GM23338 (cell line): ENCODE data around the gene DCAF5. TPM values are rescaled to one million over a fixed set of nuclear protein-coding genes. Genes with fewer than 3 reads are reported as not detected.
"Not testable (repeated sequence)": the region's sequence is repeated elsewhere in the genome, so short reads cannot be mapped to it uniquely, and the experiment has no call there.

Experiments
- ATAC-seq: fragments of 200-7000 bp; cut with Tn5 transposase; 3 replicates; pipeline ENCODE4 v1.9.1; 2020
- DNase-seq: peaks from one replicate; pipeline ENCODE4 v3.0.0-alpha.2; 2015; ENCODE audit warnings: low spot score
- H2AFZ ChIP-seq: fragments of 200-600 bp; sonication (generic); 2 replicates; pipeline ENCODE4 v1.8.0; 2016; ENCODE audit warnings: antibody characterized with exemption, mild to moderate bottlenecking, moderate library complexity
- H3F3A ChIP-seq: fragments of 200-600 bp; sonication (generic); replicated peaks from 2 replicates; pipeline ENCODE4 v1.8.0; 2017; ENCODE audit warnings: antibody characterized with exemption, mixed run types, low read depth
- H3K27ac ChIP-seq: fragments of 200-600 bp; sonication (generic); 2 replicates; pipeline ENCODE4 v1.6.1; 2016; ENCODE audit warnings: low read depth
- H3K27me3 ChIP-seq: fragments of 200-600 bp; sonication (generic); 2 replicates; pipeline ENCODE4 v1.8.0; 2016; ENCODE audit warnings: mild to moderate bottlenecking, mixed run types, moderate library complexity; ENCODE audit not compliant: insufficient read depth
- H3K36me3 ChIP-seq: fragments of 200-600 bp; sonication (generic); 2 replicates; pipeline ENCODE4 v1.8.0; 2016; ENCODE audit warnings: mild to moderate bottlenecking; ENCODE audit not compliant: insufficient read depth
- H3K4me1 ChIP-seq: fragments of 200-600 bp; sonication (generic); 2 replicates; pipeline ENCODE4 v1.8.0; 2016; ENCODE audit warnings: mild to moderate bottlenecking, moderate library complexity; ENCODE audit not compliant: insufficient read depth
- H3K4me2 ChIP-seq: fragments of 200-600 bp; sonication (generic); 2 replicates; pipeline ENCODE4 v1.7.1; 2017; ENCODE audit warnings: mixed run types
- H3K4me3 ChIP-seq: fragments of 200-600 bp; sonication (generic); 2 replicates; pipeline ENCODE4 v1.6.1; 2016; ENCODE audit warnings: mixed run types
- H3K79me2 ChIP-seq: fragments of 200-600 bp; sonication (generic); replicated peaks from 2 replicates; pipeline ENCODE4 v1.8.0; 2017; ENCODE audit warnings: mild to moderate bottlenecking; ENCODE audit not compliant: insufficient read depth
- H3K9me2 ChIP-seq: fragments of 200-600 bp; sonication (generic); 2 replicates; pipeline ENCODE4 v1.8.0; 2017; ENCODE audit not compliant: insufficient read depth
- H4K20me1 ChIP-seq: fragments of 200-600 bp; sonication (generic); replicated peaks from 2 replicates; pipeline ENCODE4 v1.8.0; 2017; ENCODE audit warnings: mild to moderate bottlenecking; ENCODE audit not compliant: insufficient read depth
- H3K27ac Mint-ChIP-seq: 2 replicates; pipeline ENCODE4 v1.8.0; 2020; ENCODE audit warnings: inconsistent platforms, mild to moderate bottlenecking, moderate library complexity, mixed read lengths
- H3K27me3 Mint-ChIP-seq: 3 replicates; pipeline ENCODE4 v1.8.0; 2022; ENCODE audit warnings: low read depth, mild to moderate bottlenecking, moderate library complexity, mixed read lengths, inconsistent platforms; ENCODE audit not compliant: insufficient read depth, poor library complexity
- H3K36me3 Mint-ChIP-seq: 3 replicates; pipeline ENCODE4 v1.8.0; 2021; ENCODE audit warnings: low read depth, mild to moderate bottlenecking, inconsistent platforms, moderate library complexity, mixed read lengths
- H3K4me1 Mint-ChIP-seq: 3 replicates; pipeline ENCODE4 v1.8.0; 2020; ENCODE audit warnings: mild to moderate bottlenecking, inconsistent platforms, mixed read lengths
- H3K4me3 Mint-ChIP-seq: 3 replicates; pipeline ENCODE4 v1.8.0; 2021; ENCODE audit warnings: moderate library complexity, mild to moderate bottlenecking, inconsistent platforms, mixed read lengths
- H3K9me3 Mint-ChIP-seq: 3 replicates; pipeline ENCODE4 v1.8.0; 2020; ENCODE audit warnings: moderate library complexity, mild to moderate bottlenecking, inconsistent platforms, mixed read lengths
- CREB1 ChIP-seq: fragments of 250-450 bp; sonication (Bioruptor Pico); IDR thresholded peaks from 2 replicates; pipeline ENCODE4 v1.5.0; 2020; ENCODE audit warnings: low read depth, mild to moderate bottlenecking, moderate library complexity
- CTCF ChIP-seq, 2 experiments: fragments of 200-600 bp in 1 of 2; sonication (generic) in 1 of 2; conservative IDR thresholded peaks; 2 replicates each; pipeline versions ENCODE4 v1.5.1 to v1.6.1; 2016 to 2017; ENCODE audit warnings: antibody characterized with exemption in 2 of 2, low read depth in 2 of 2, mild to moderate bottlenecking in 2 of 2, moderate library complexity in 1 of 2
- ETS1 ChIP-seq: IDR thresholded peaks from 2 replicates; pipeline ENCODE4 v1.6.1; 2016; ENCODE audit warnings: antibody characterized with exemption
- EZH2phosphoT487 ChIP-seq: fragments of 200-600 bp; sonication (generic); IDR thresholded peaks from one replicate; pipeline ENCODE4 v1.8.1; 2018; ENCODE audit warnings: antibody characterized with exemption; ENCODE audit not compliant: unreplicated experiment
- JUNB ChIP-seq: IDR thresholded peaks from one replicate; pipeline ENCODE4 v1.6.1; 2016; ENCODE audit warnings: antibody characterized with exemption; ENCODE audit not compliant: unreplicated experiment
- NANOG ChIP-seq: IDR thresholded peaks from 2 replicates; pipeline ENCODE4 v1.6.1; 2016; ENCODE audit warnings: antibody characterized with exemption, borderline replicate concordance
- POLR2AphosphoS5 ChIP-seq: IDR thresholded peaks from 2 replicates; pipeline ENCODE4 v1.6.1; 2016; ENCODE audit warnings: antibody characterized with exemption, low read depth
- REST ChIP-seq: IDR thresholded peaks from one replicate; pipeline ENCODE4 v1.6.1; 2018; ENCODE audit warnings: antibody characterized with exemption; ENCODE audit not compliant: unreplicated experiment
- STAT1 ChIP-seq: IDR thresholded peaks from one replicate; pipeline ENCODE4 v1.6.1; 2016; ENCODE audit warnings: antibody characterized with exemption; ENCODE audit not compliant: unreplicated experiment
- ZNF114 ChIP-seq: fragments of 250-450 bp; sonication (Bioruptor Pico); IDR thresholded peaks from 2 replicates; pipeline ENCODE4 v1.5.0; 2020; ENCODE audit warnings: mild to moderate bottlenecking, moderate library complexity
- ZNF331 ChIP-seq: fragments of 250-450 bp; sonication (Bioruptor Pico); IDR thresholded peaks from 2 replicates; pipeline ENCODE4 v1.5.0; 2020; ENCODE audit warnings: low read depth, mild to moderate bottlenecking, moderate library complexity
- polyA plus RNA-seq: library from polyadenylated mRNA; unstranded; fragments of >200 nt; fragmentation: Nextera tagmentation; extraction: Ambion mirVana; gene quantifications from 2 replicates; pipeline ENCODE4 v1.2.1, GENCODE V29; 2016
- total RNA-seq: library from RNA; depleted of rRNA; stranded (reverse); fragments of >200 nt; shearing (Covaris generic); gene quantifications from 2 replicates; pipeline ENCODE4 v1.2.3, GENCODE V29; 2014

DCAF5 gene
- total and polyA plus RNA-seq, 2 experiments from 2014 or later = 14.0 to 15.2 TPM

- not testable (repeated sequence) for ATAC-seq
These were observed 130.8 kb downstream of the DCAF5 start for GRCh38 chr14:69022093-69022492.

GRCh38 chr14:69017706-69018105, 135.2 kb downstream of the DCAF5 start:
- H3K36me3 Mint-ChIP-seq = no peaks in the 10 kb centered on the region
- ATAC-seq (no peak), DNase-seq (peak; percentile 34)
- peaks cover 4% of the 10 kb centered on the region for H3K27me3 Mint-ChIP-seq
- peaks cover 35% of the 10 kb centered on the region for H3K4me1 Mint-ChIP-seq
- Histone ChIP-seq H3K4me3 (no peak overlapping the region), H3K79me2 (no peaks in the 10 kb centered on the region), H4K20me1 (no peaks in the 10 kb centered on the region), H3K27ac (no peak overlapping the region), H3K4me1 (peaks cover 33% of the 10 kb centered on the region), H2AFZ (no peak overlapping the region), H3F3A (0 out of 2 replicates have a peak, but pooled peaks cover 4% of the 10 kb centered on the region), H3K9me2 (no peaks in the 10 kb centered on the region), H3K36me3 (no peaks in the 10 kb centered on the region), H3K27me3 (no peaks in the 10 kb centered on the region), H3K4me2 (peak overlapping the region; percentile 44; the same call in 1 of the 2 replicates)
- H3K4me3 Mint-ChIP-seq = no peak overlapping the region
- H3K27ac Mint-ChIP-seq = no peak overlapping the region
- no peaks in the 10 kb centered on the region for H3K9me3 Mint-ChIP-seq
- no peak for TF ChIP-seq CTCF (conservative IDR thresholded peaks at IDR 0.05; ENCODE audit: low read depth in 2 of 2)
- no peak for TF ChIP-seq REST
- no peak for TF ChIP-seq STAT1
- no peak for TF ChIP-seq POLR2AphosphoS5
- TF ChIP-seq CREB1 (CRISPR knock-in tag) = no peak
- TF ChIP-seq EZH2phosphoT487 = no peak
- no peak for TF ChIP-seq JUNB
- no peak for TF ChIP-seq NANOG
- no peak for TF ChIP-seq ZNF114 (CRISPR knock-in tag)
- no peak for TF ChIP-seq ZNF331 (CRISPR knock-in tag)
- TF ChIP-seq ETS1 = no peak

More at GRCh38 chr14:69022093-69022492, 130.8 kb downstream of the DCAF5 start:
- H3K36me3 Mint-ChIP-seq, H3K4me3 Mint-ChIP-seq, H3K79me2 ChIP-seq, H3K27ac ChIP-seq, H3K9me2 ChIP-seq, H3F3A ChIP-seq, DNase-seq, H3K9me3 Mint-ChIP-seq, H3K27me3 Mint-ChIP-seq, H3K27ac Mint-ChIP-seq, H3K27me3 ChIP-seq, H3K4me3 ChIP-seq, H4K20me1 ChIP-seq, H3K36me3 ChIP-seq, H3K4me2 ChIP-seq: not testable (repeated sequence)
- peaks cover 12% of the 10 kb centered on the region for H3K4me1 Mint-ChIP-seq
- H2AFZ ChIP-seq = 0 out of 2 replicates have a peak overlapping the region, but pooled peaks have one; percentile 3
- peaks cover 10% of the 10 kb centered on the region; the same call in 1 of the 2 replicates for H3K4me1 ChIP-seq
